Muscle layer of colon (tissue), 2 donors: ENCODE data around the gene FAM20A.

Source experiments
- H3K27ac ChIP-seq: one replicate; pipeline ENCODE4 v1.7.0; 2013; ENCODE audit warnings: low read depth, mild to moderate bottlenecking, low read length, moderate library complexity
- H3K27me3 ChIP-seq, 2 donors: one replicate each; pipeline ENCODE4 v1.7.0; 2013; ENCODE audit warnings: low read length in 2 of 2, mild to moderate bottlenecking in 2 of 2; ENCODE audit not compliant: insufficient read depth in 2 of 2, control insufficient read depth in 1 of 2
- H3K36me3 ChIP-seq: one replicate; pipeline ENCODE4 v1.7.0; 2013; ENCODE audit warnings: mild to moderate bottlenecking, low read length; ENCODE audit not compliant: insufficient read depth
- H3K4me1 ChIP-seq: one replicate; pipeline ENCODE4 v1.7.0; 2013; ENCODE audit warnings: mild to moderate bottlenecking, low read length; ENCODE audit not compliant: insufficient read depth
- H3K4me3 ChIP-seq, 2 donors: one replicate each; pipeline ENCODE4 v1.7.0; 2013; ENCODE audit warnings: low read length in 2 of 2, low read depth in 1 of 2, mild to moderate bottlenecking in 1 of 2, moderate library complexity in 1 of 2
- H3K9ac ChIP-seq: one replicate; pipeline ENCODE4 v1.7.0; 2013; ENCODE audit warnings: low read length
- H3K9me3 ChIP-seq: one replicate; pipeline ENCODE4 v1.7.0; 2013; ENCODE audit warnings: mild to moderate bottlenecking, low read length
- donor health status: abdominal sarcoma.
- donor health status: Adenocarcinoma of cecum.

Gene FAM20A

GRCh38 chr17:68596411-68596945, 4.7 kb downstream of the FAM20A start:
- H3K27me3 ChIP-seq: peaks cover 0 to 23% of the 10 kb centered on the region in 2 donors
- peaks cover 6% of the 10 kb centered on the region for H3K4me1 ChIP-seq
- H3K36me3 ChIP-seq: no peaks in the 10 kb centered on the region
- no peak overlapping the region for H3K4me3 ChIP-seq
- H3K27ac ChIP-seq: no peak overlapping the region
- H3K9me3 ChIP-seq: no peaks in the 10 kb centered on the region
- no peak overlapping the region for H3K9ac ChIP-seq

GRCh38 chr17:68595986-68596385, 5.2 kb downstream of the FAM20A start:
- Histone ChIP-seq H3K9ac (no peak overlapping the region), H3K36me3 (no peaks in the 10 kb centered on the region), H3K27ac (no peak overlapping the region), H3K9me3 (no peaks in the 10 kb centered on the region), H3K27me3 (peaks cover 0 to 19% of the 10 kb centered on the region in 2 donors), H3K4me1 (peaks cover 6% of the 10 kb centered on the region), H3K4me3 (no peak overlapping the region)

- Histone ChIP-seq H3K27me3 (peaks cover 0 to 17% of the 10 kb centered on the region in 2 donors), H3K27ac (no peak overlapping the region), H3K9me3 (no peaks in the 10 kb centered on the region), H3K9ac (no peak overlapping the region), H3K4me3 (no peak overlapping the region), H3K4me1 (peaks cover 6% of the 10 kb centered on the region), H3K36me3 (no peaks in the 10 kb centered on the region)
These were observed 5.7 kb downstream of the FAM20A start for GRCh38 chr17:68595496-68595895.

GRCh38 chr17:68594552-68594951, 6.6 kb downstream of the FAM20A start:
- peaks cover 6% of the 10 kb centered on the region for H3K4me1 ChIP-seq
- H3K9me3 ChIP-seq: no peaks in the 10 kb centered on the region
- peaks cover 0 to 7% of the 10 kb centered on the region in 2 donors for H3K27me3 ChIP-seq
- no peak overlapping the region for H3K4me3 ChIP-seq
- no peak overlapping the region for H3K27ac ChIP-seq
- no peaks in the 10 kb centered on the region for H3K36me3 ChIP-seq
- no peak overlapping the region for H3K9ac ChIP-seq

GRCh38 chr17:68592682-68593641, 8.2 kb downstream of the FAM20A start:
- Histone ChIP-seq H3K4me3 (no peak overlapping the region), H3K27me3 (peaks cover 0 to 2% of the 10 kb centered on the region in 2 donors), H3K4me1 (peaks cover 6% of the 10 kb centered on the region), H3K9me3 (no peaks in the 10 kb centered on the region), H3K27ac (no peak overlapping the region), H3K36me3 (no peaks in the 10 kb centered on the region), H3K9ac (no peak overlapping the region)

- Histone ChIP-seq H3K9me3 (no peaks in the 10 kb centered on the region), H3K4me1 (peaks cover 6% of the 10 kb centered on the region), H3K36me3 (no peaks in the 10 kb centered on the region), H3K27me3 (no peaks in the 10 kb centered on the region), H3K9ac (no peak overlapping the region), H3K27ac (no peak overlapping the region), H3K4me3 (no peak overlapping the region)
These were observed 9.2 kb downstream of the FAM20A start for GRCh38 chr17:68592009-68592408.

- no peaks in the 10 kb centered on the region for H3K36me3 ChIP-seq
- no peaks in the 10 kb centered on the region for H3K9me3 ChIP-seq
- H3K9ac ChIP-seq: no peak overlapping the region
- H3K4me1 ChIP-seq: peaks cover 6% of the 10 kb centered on the region
- H3K4me3 ChIP-seq: no peak overlapping the region
- H3K27ac ChIP-seq: no peak overlapping the region
- H3K27me3 ChIP-seq: no peaks in the 10 kb centered on the region
These were observed 9.6 kb downstream of the FAM20A start for GRCh38 chr17:68591583-68591982.

GRCh38 chr17:68589086-68589485, 12.1 kb downstream of the FAM20A start:
- no peaks in the 10 kb centered on the region for H3K27me3 ChIP-seq
- no peaks in the 10 kb centered on the region for H3K9me3 ChIP-seq
- no peak overlapping the region for H3K4me3 ChIP-seq
- peaks cover 6% of the 10 kb centered on the region for H3K4me1 ChIP-seq
- no peaks in the 10 kb centered on the region for H3K36me3 ChIP-seq
- H3K27ac ChIP-seq: no peak overlapping the region
- H3K9ac ChIP-seq: no peak overlapping the region

- peaks cover under 1% of the 10 kb centered on the region for H3K4me1 ChIP-seq
- no peaks in the 10 kb centered on the region for H3K9me3 ChIP-seq
- no peaks in the 10 kb centered on the region for H3K27me3 ChIP-seq
- no peak overlapping the region for H3K9ac ChIP-seq
- H3K4me3 ChIP-seq: no peak overlapping the region
- no peak overlapping the region for H3K27ac ChIP-seq
- H3K36me3 ChIP-seq: no peaks in the 10 kb centered on the region
These were observed 12.8 kb downstream of the FAM20A start for GRCh38 chr17:68588362-68588761.

- Histone ChIP-seq H3K27ac (no peak overlapping the region), H3K4me1 (no peaks in the 10 kb centered on the region), H3K27me3 (no peaks in the 10 kb centered on the region), H3K9me3 (no peaks in the 10 kb centered on the region), H3K9ac (no peak overlapping the region), H3K4me3 (no peak overlapping the region), H3K36me3 (no peaks in the 10 kb centered on the region)
These were observed 13.3 kb downstream of the FAM20A start for GRCh38 chr17:68587847-68588246.

- Histone ChIP-seq H3K4me1 (no peaks in the 10 kb centered on the region), H3K27ac (no peak overlapping the region), H3K27me3 (no peaks in the 10 kb centered on the region), H3K9me3 (no peaks in the 10 kb centered on the region), H3K36me3 (no peaks in the 10 kb centered on the region), H3K4me3 (no peak overlapping the region), H3K9ac (no peak overlapping the region)
These were observed 14.1 kb downstream of the FAM20A start for GRCh38 chr17:68587026-68587425.
